Cardiac fibroblast (primary cell): ENCODE results near the gene ECT2.
A peak's percentile ranks its signal among the peaks of the same experiment; 100 is the strongest.
"Not testable (repeated sequence)": the region's sequence is repeated elsewhere in the genome, so short reads cannot be mapped to it uniquely, and the experiment has no call there.

Source experiments
- DNase-seq, 2 donors: peaks; one replicate each; pipeline versions ENCODE4 v3.0.0 to v3.0.0-alpha.2; 2010; ENCODE audit warnings: low read depth in 2 of 2
- H3K4me3 ChIP-seq, 2 donors: replicated peaks in 1 of 2; 1 replicate in 1 of 2; 2 replicates in 1 of 2; pipeline ENCODE4 v1.5.1; 2011; ENCODE audit warnings: low read depth in 2 of 2, low read length in 2 of 2, mild to moderate bottlenecking in 2 of 2, moderate library complexity in 1 of 2
- CTCF ChIP-seq: IDR thresholded peaks from one replicate; pipeline ENCODE4 v1.5.1; 2011; ENCODE audit warnings: low read depth, mild to moderate bottlenecking, low read length, inconsistent platforms

ECT2 gene, protein sequence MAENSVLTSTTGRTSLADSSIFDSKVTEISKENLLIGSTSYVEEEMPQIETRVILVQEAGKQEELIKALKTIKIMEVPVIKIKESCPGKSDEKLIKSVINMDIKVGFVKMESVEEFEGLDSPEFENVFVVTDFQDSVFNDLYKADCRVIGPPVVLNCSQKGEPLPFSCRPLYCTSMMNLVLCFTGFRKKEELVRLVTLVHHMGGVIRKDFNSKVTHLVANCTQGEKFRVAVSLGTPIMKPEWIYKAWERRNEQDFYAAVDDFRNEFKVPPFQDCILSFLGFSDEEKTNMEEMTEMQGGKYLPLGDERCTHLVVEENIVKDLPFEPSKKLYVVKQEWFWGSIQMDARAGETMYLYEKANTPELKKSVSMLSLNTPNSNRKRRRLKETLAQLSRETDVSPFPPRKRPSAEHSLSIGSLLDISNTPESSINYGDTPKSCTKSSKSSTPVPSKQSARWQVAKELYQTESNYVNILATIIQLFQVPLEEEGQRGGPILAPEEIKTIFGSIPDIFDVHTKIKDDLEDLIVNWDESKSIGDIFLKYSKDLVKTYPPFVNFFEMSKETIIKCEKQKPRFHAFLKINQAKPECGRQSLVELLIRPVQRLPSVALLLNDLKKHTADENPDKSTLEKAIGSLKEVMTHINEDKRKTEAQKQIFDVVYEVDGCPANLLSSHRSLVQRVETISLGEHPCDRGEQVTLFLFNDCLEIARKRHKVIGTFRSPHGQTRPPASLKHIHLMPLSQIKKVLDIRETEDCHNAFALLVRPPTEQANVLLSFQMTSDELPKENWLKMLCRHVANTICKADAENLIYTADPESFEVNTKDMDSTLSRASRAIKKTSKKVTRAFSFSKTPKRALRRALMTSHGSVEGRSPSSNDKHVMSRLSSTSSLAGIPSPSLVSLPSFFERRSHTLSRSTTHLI

GRCh38 chr3:172750368-172751174, at the start of gene ECT2:
Gene ECT2, plus strand, starts transcription at chr3:172750726. Its CDS starts 3,805 bp downstream, at chr3:172754531.
- peak; percentile 100 for DNase-seq
- H3K4me3 ChIP-seq = peak within 1 kb of the TSS; percentile 93 to 95
- TF ChIP-seq CTCF = peak; percentile 72

GRCh38 chr3:172700936-172701455, 49.5 kb upstream of the ECT2 start:
- DNase-seq = no peak
- no peak overlapping the region for H3K4me3 ChIP-seq
- no peak for TF ChIP-seq CTCF

DNA sequence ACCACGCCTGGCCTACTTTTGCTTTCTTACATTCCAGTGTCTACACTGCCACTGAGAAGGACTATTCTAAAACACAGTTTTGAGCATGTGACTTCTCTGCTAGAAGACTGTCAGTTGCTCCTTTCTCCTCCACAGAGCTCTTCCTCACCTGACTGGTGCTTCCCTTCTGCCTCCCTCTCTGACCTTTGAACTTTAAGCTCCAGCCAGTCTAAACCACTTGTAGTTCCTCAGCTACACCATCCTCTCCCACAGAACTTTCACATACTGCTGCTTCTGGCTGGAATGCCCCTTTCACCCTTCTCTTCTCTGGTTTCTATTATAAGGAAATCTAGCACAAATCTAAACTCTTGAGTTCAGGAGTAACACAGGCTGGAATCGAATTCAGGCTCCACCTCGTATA, 48.8 kb upstream of the ECT2 start:
- H3K4me3 ChIP-seq = no peak overlapping the region
- no peak for DNase-seq
- no peak for TF ChIP-seq CTCF

- DNase-seq = no peak
- no peak overlapping the region for H3K4me3 ChIP-seq
- TF ChIP-seq CTCF = no peak
Observed at GRCh38 chr3:172702256-172702655, 48.3 kb upstream of the ECT2 start.

DNA sequence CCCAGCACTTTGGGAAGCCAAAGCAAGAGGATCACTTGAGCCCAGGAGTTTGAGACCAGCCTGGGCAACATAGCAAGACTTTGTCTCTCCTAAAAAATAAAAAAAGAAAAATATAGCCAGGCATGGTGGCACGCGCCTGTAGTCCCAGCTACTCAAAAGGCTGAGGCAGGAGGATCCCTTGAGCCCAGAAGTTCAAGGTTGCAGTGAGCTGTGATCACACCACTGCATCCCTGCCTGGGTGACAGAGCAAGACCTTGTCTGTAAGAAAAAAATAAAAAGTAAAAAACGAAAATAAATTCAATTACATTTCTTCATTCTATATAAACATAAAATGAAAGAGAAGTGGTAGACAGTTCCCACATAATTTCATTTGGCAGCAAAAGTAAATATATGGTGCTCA, 47.8 kb upstream of the ECT2 start:
- not testable (repeated sequence) for DNase-seq, H3K4me3 ChIP-seq

DNA sequence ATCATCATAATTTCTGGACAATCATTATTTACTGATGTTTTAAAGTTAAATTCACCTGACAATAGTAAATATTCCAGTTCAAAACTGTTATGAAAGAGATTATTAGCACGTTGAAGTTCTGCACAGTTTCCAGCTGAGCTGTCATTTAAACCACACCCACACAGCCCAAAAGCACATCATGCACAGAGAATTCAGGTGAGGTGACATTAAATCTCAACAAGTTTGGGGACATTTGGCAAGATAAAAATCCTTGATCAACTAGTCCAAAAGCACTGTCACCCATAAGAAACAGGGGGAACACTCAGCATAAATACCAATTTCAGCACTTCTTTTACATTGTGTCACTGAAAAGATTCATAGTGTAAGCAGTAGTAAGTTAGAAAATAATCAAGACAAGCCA, 46.5 kb upstream of the ECT2 start:
- DNase-seq = no peak
- H3K4me3 ChIP-seq = no peak overlapping the region
- TF ChIP-seq CTCF = no peak
